GM20000 (cell line): ENCODE measurements around the gene SUSD1.
A peak's percentile ranks its signal among the peaks of the same experiment; 100 is the strongest.

Source experiments
- DNase-seq: peaks from one replicate; pipeline ENCODE4 v3.0.0; 2012; ENCODE audit warnings: low spot score
- TF ChIP-seq, protein P1 (sequence below): IDR thresholded peaks from 2 replicates; pipeline ENCODE4 v1.5.1; 2012; ENCODE audit warnings: mild to moderate bottlenecking, control low read depth; ENCODE audit errors: extremely low read depth, missing control alignments

SUSD1 gene

GRCh38 chr9:111999319-111999718 lies 175.8 kb downstream of the SUSD1 start:
- TF ChIP-seq, protein P1, sequence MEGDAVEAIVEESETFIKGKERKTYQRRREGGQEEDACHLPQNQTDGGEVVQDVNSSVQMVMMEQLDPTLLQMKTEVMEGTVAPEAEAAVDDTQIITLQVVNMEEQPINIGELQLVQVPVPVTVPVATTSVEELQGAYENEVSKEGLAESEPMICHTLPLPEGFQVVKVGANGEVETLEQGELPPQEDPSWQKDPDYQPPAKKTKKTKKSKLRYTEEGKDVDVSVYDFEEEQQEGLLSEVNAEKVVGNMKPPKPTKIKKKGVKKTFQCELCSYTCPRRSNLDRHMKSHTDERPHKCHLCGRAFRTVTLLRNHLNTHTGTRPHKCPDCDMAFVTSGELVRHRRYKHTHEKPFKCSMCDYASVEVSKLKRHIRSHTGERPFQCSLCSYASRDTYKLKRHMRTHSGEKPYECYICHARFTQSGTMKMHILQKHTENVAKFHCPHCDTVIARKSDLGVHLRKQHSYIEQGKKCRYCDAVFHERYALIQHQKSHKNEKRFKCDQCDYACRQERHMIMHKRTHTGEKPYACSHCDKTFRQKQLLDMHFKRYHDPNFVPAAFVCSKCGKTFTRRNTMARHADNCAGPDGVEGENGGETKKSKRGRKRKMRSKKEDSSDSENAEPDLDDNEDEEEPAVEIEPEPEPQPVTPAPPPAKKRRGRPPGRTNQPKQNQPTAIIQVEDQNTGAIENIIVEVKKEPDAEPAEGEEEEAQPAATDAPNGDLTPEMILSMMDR: no peak
- no peak for DNase-seq

DNA sequence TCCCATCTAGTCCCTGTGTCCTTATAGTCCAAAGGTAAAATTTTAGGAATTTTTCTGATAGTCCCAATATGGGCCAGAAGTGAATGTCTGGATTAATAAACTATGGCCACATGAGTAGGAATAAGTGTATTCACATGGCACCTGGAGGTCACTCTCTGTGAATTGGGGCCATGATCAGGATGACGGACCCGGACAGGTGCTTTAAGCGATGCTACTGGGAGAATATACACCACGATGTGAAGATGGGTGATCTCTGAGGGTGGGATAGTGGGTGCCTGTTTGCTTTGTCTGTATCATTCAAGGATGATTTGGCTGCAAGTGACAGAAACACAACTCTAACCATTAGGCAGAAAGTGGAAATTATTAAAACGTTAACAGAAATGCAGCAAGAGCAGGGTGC lies 177.3 kb downstream of the SUSD1 start:
- no peak for DNase-seq
- TF ChIP-seq, protein P1: no peak

GRCh38 chr9:111994831-111995458 lies 180.2 kb downstream of the SUSD1 start:
- DNase-seq: no peak
- TF ChIP-seq, protein P1: no peak

GRCh38 chr9:111993319-111993718 lies 181.8 kb downstream of the SUSD1 start:
- no peak for DNase-seq
- TF ChIP-seq, protein P1: no peak

- DNase-seq: peak; percentile 38
- TF ChIP-seq, protein P1: no peak
These were observed 182.6 kb downstream of the SUSD1 start for GRCh38 chr9:111992523-111992922.

DNA sequence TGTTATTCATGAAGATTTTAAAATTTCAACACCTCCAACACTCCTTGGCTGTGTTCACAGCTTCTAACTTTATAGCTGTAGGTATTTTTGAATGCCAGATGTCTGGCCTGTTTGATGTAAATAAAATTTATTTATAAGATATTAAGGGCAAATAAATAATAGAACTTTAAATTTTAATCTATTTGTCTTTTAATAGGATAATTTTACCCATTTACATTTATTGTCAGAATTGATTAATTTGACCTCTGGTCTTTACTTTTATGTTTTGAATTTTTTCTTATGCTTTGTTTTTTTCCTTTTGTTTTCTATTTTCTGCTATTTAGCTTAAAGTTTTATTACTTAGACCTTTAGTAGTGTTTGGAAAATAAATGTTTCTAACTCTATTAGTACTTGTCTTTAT lies 183.9 kb downstream of the SUSD1 start:
- TF ChIP-seq, protein P1: no peak
- no peak for DNase-seq
